Kidney (tissue), 14 donors: Measurements from ENCODE around the gene GALNT9. TPM values are rescaled to one million over a fixed set of nuclear protein-coding genes. Genes with fewer than 3 reads are reported as not detected.

Source experiments
- DNase-seq, 5 donors: peaks; one replicate each; pipeline ENCODE4 v3.0.0-alpha.2; 2013 to 2020
- FAIRE-seq: peaks from 2 replicates; lab custom pipeline; 2012; peaks lifted over from hg19 to GRCh38; lab: Jason Lieb, UNC
- H3K27ac ChIP-seq, 2 donors: one replicate each; pipeline ENCODE4 v1.7.0; 2013; ENCODE audit warnings: low read depth in 2 of 2, low read length in 2 of 2, inconsistent platforms in 1 of 2
- H3K27me3 ChIP-seq: one replicate; pipeline ENCODE4 v1.7.1; 2013; ENCODE audit warnings: low read length, inconsistent platforms; ENCODE audit not compliant: control insufficient read depth, insufficient read depth
- H3K36me3 ChIP-seq, 3 donors: one replicate each; pipeline versions ENCODE4 v1.7.0 to v1.7.1; 2013; ENCODE audit warnings: low read length in 3 of 3, control low read depth in 1 of 3, inconsistent platforms in 1 of 3; ENCODE audit not compliant: insufficient read depth in 3 of 3, control insufficient read depth in 2 of 3
- H3K4me1 ChIP-seq, 3 donors: one replicate each; pipeline versions ENCODE4 v1.7.0 to v1.7.1; 2013; ENCODE audit warnings: low read length in 3 of 3, inconsistent platforms in 1 of 3, low read depth in 1 of 3; ENCODE audit not compliant: control insufficient read depth in 2 of 3, insufficient read depth in 2 of 3
- H3K4me3 ChIP-seq, 3 donors: one replicate each; pipeline versions ENCODE4 v1.7.0 to v1.8.1; 2013; ENCODE audit warnings: low read length in 3 of 3, control low read depth in 1 of 3, inconsistent platforms in 1 of 3
- H3K9ac ChIP-seq, 3 donors: one replicate each; pipeline versions ENCODE4 v1.7.0 to v1.7.1; 2013; ENCODE audit warnings: low read length in 3 of 3, control low read depth in 1 of 3, inconsistent platforms in 1 of 3
- H3K9me3 ChIP-seq, 3 donors: one replicate each; pipeline versions ENCODE4 v1.7.0 to v1.7.1; 2013; ENCODE audit warnings: low read length in 3 of 3, control low read depth in 1 of 3, inconsistent platforms in 1 of 3; ENCODE audit not compliant: control insufficient read depth in 2 of 3, insufficient read depth in 1 of 3
- CTCF ChIP-seq: IDR thresholded peaks from 3 replicates; pipeline ENCODE4 v1.5.1; 2012; ENCODE audit warnings: mild to moderate bottlenecking, moderate library complexity, borderline replicate concordance; ENCODE audit not compliant: insufficient read depth; ENCODE audit errors: extremely low read depth
- intact Hi-C: fragments of 100-400 bp; cut with DNase I; formaldehyde crosslinking; loops from one replicate; pipeline ENCODE4 v1.11.1; 2022
- polyA plus RNA-seq: library from polyadenylated mRNA; stranded (reverse); fragments of 350-450 nt; fragmentation: Illumina TruSeq; extraction: RNeasy Lipid Tissue Mini Kit (QIAGEN cat#74804); gene quantifications from one replicate; pipeline ENCODE4 v1.2.3, GENCODE V29; 2014; ENCODE audit warnings: low read depth, low replicate concordance; ENCODE audit not compliant: insufficient read depth
- total RNA-seq: library from RNA; stranded (reverse); fragmentation: NEBNext Ultra II Directional; extraction: Animal tissue kit (Norgen Biotek cat#: 25700); gene quantifications from one replicate; pipeline ENCODE4 v1.2.1, GENCODE V29; 2021
- donor health status: control.
- donor health status: control.
- donor health status: control.
- donor health status: control.
- donor health status: control.
- donor health status: DM: yes; HTN: yes; CAD: no.
- donor health status: Normal renal cell carcinoma (clear cell type).

The GALNT9 gene
- total and polyA plus RNA-seq, 2 donors from 2014 or later = 4.8 to 20.7 TPM

- DNase-seq = peak in 1 of 5 donors; percentile 63
- H3K4me1 ChIP-seq = peaks cover 0 to 6% (median 0%) of the 10 kb centered on the region in 3 donors
- intact Hi-C loops = no loop called here
- H3K27me3 ChIP-seq = peaks cover 2% of the 10 kb centered on the region
- peaks cover 0 to 2% (median 0%) of the 10 kb centered on the region in 3 donors for H3K9me3 ChIP-seq
- TF ChIP-seq CTCF = no peak
- H3K9ac ChIP-seq = no peak overlapping the region
- no peaks in the 10 kb centered on the region for H3K36me3 ChIP-seq
- FAIRE-seq = no peak
- H3K4me3 ChIP-seq = no peak overlapping the region
- no peak overlapping the region for H3K27ac ChIP-seq
Measured at GRCh38 chr12:132265056-132265800, 64.2 kb downstream of the GALNT9 start.

GRCh38 chr12:132264086-132265010 is 65.0 kb downstream of the GALNT9 start:
- H3K27me3 ChIP-seq = peaks cover 2% of the 10 kb centered on the region
- no peak overlapping the region for H3K4me3 ChIP-seq
- intact Hi-C loops = no loop called here
- H3K36me3 ChIP-seq = no peaks in the 10 kb centered on the region
- H3K9ac ChIP-seq = no peak overlapping the region
- H3K4me1 ChIP-seq = peaks cover 0 to 6% (median 0%) of the 10 kb centered on the region in 3 donors
- no peak for TF ChIP-seq CTCF
- DNase-seq = peak in 1 of 5 donors; percentile 54
- FAIRE-seq = no peak
- H3K27ac ChIP-seq = no peak overlapping the region
- peaks cover 0 to 2% (median 0%) of the 10 kb centered on the region in 3 donors for H3K9me3 ChIP-seq

- FAIRE-seq (no peak), DNase-seq (peak in 1 of 5 donors; percentile 56)
- no peak overlapping the region for H3K27ac ChIP-seq
- peaks cover 2% of the 10 kb centered on the region for H3K27me3 ChIP-seq
- no peaks in the 10 kb centered on the region for H3K36me3 ChIP-seq
- TF ChIP-seq CTCF = no peak
- intact Hi-C loops = no loop called here
- H3K4me1 ChIP-seq = peaks cover 0 to 6% (median 0%) of the 10 kb centered on the region in 3 donors
- peaks cover 0 to 2% (median 0%) of the 10 kb centered on the region in 3 donors for H3K9me3 ChIP-seq
- H3K9ac ChIP-seq = no peak overlapping the region
- no peak overlapping the region for H3K4me3 ChIP-seq
Measured at GRCh38 chr12:132263451-132264049, 65.8 kb downstream of the GALNT9 start.
